ENCODE measurements around the gene GALNT2.

Gene GALNT2

GRCh38 chr1:230073371-230074035, 6.5 kb downstream of the GALNT2 start:
- peak; percentile 86 for DNase-seq

GRCh38 chr1:230074270-230074669, 7.2 kb downstream of the GALNT2 start:
- no peak for DNase-seq

GRCh38 chr1:230074762-230075161, 7.7 kb downstream of the GALNT2 start:
- no peak for DNase-seq

GRCh38 chr1:230076121-230076520, 9.1 kb downstream of the GALNT2 start:
- DNase-seq, result no peak

GRCh38 chr1:230077011-230077410, 10.0 kb downstream of the GALNT2 start:
- DNase-seq, result no peak

- DNase-seq, result peak; percentile 75
Observed at GRCh38 chr1:230077436-230078213, 10.6 kb downstream of the GALNT2 start.

- no peak for DNase-seq
Observed at GRCh38 chr1:230079199-230080024, 12.4 kb downstream of the GALNT2 start.

- DNase-seq, result no peak
Observed at GRCh38 chr1:230080822-230081221, 13.8 kb downstream of the GALNT2 start.

GRCh38 chr1:230081751-230082150, 14.7 kb downstream of the GALNT2 start:
- no peak for DNase-seq

- no peak for DNase-seq
Observed at GRCh38 chr1:230082211-230082610, 15.2 kb downstream of the GALNT2 start.

- no peak for DNase-seq
Observed at GRCh38 chr1:230083053-230083452, 16.0 kb downstream of the GALNT2 start.

GRCh38 chr1:230083746-230084407, 16.8 kb downstream of the GALNT2 start:
- no peak for DNase-seq

- DNase-seq, result peak; percentile 99
Observed at GRCh38 chr1:230084408-230085177, 17.6 kb downstream of the GALNT2 start.

GRCh38 chr1:230085178-230085515, 18.1 kb downstream of the GALNT2 start:
- no peak for DNase-seq

- DNase-seq, result no peak
Observed at GRCh38 chr1:230086151-230086550, 19.1 kb downstream of the GALNT2 start.

GRCh38 chr1:230087028-230087716, 20.1 kb downstream of the GALNT2 start:
- DNase-seq, result no peak

- DNase-seq, result no peak
Observed at GRCh38 chr1:230087717-230088105, 20.7 kb downstream of the GALNT2 start.

GRCh38 chr1:230090194-230090711, 23.2 kb downstream of the GALNT2 start:
- peak; percentile 85 for DNase-seq

GRCh38 chr1:230091473-230092231, 24.6 kb downstream of the GALNT2 start:
- DNase-seq, result peak; percentile 62

GRCh38 chr1:230094746-230095145, 27.7 kb downstream of the GALNT2 start:
- no peak for DNase-seq

GRCh38 chr1:230095938-230096337, 28.9 kb downstream of the GALNT2 start:
- DNase-seq, result no peak
